Breast epithelium (tissue), 3 donors: ENCODE data around the gene FHIP1B.

Experiments used
- CTCF ChIP-seq, 3 donors: fragments of 450-650 bp; IDR thresholded peaks; one replicate each; pipeline ENCODE4 v1.5.1; 2016 to 2017; ENCODE audit warnings: antibody characterized with exemption in 3 of 3, mild to moderate bottlenecking in 3 of 3, moderate library complexity in 3 of 3
- POLR2A ChIP-seq: fragments of 450-650 bp; IDR thresholded peaks from one replicate; pipeline ENCODE4 v1.6.1; 2016; ENCODE audit warnings: antibody characterized with exemption, mild to moderate bottlenecking, moderate library complexity

GRCh38 chr11:6200975-6201374 is 33.5 kb downstream of the FHIP1B start:
- TF ChIP-seq POLR2A, result no peak
- TF ChIP-seq CTCF (IDR thresholded peaks at IDR 0.05), result no peak
